Uterus (tissue), 2 donors: Measurements from ENCODE around the gene EPM2A.

Source experiments
- POLR2A ChIP-seq, 2 donors: fragments of 450-650 bp; IDR thresholded peaks; one replicate each; pipeline ENCODE4 v1.6.1; 2016; ENCODE audit warnings: antibody characterized with exemption in 2 of 2, mild to moderate bottlenecking in 1 of 2, moderate library complexity in 1 of 2
- TF ChIP-seq, protein P1 (sequence below), 4 experiments: fragments of 200-600 bp in 2 of 4; fragments of 450-650 bp in 2 of 4; sonication (generic) in 2 of 4; IDR thresholded peaks; one replicate each; pipeline ENCODE4 v1.5.1; 2016 to 2019; ENCODE audit warnings: antibody characterized with exemption in 4 of 4, mild to moderate bottlenecking in 2 of 4, moderate library complexity in 1 of 4

DNA sequence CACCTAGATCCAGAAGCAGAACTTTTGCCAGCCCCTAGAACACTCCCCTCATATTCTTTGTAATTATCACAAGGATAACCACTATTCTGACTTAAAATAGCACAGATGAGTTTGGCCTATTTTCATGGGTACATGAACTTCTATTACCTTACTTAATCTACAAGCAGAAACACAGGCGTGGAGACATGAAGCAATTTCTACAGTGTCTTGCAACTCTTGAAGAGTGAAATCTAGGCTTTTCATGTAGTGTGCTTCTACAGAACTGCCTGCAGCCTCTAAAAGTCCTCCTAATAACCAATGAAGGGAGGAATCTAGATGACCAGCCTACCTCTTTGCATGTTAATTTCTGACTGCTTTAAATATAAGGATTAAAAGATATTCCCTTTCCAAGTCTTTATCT is 82.7 kb downstream of the EPM2A start:
- TF ChIP-seq, protein P1, sequence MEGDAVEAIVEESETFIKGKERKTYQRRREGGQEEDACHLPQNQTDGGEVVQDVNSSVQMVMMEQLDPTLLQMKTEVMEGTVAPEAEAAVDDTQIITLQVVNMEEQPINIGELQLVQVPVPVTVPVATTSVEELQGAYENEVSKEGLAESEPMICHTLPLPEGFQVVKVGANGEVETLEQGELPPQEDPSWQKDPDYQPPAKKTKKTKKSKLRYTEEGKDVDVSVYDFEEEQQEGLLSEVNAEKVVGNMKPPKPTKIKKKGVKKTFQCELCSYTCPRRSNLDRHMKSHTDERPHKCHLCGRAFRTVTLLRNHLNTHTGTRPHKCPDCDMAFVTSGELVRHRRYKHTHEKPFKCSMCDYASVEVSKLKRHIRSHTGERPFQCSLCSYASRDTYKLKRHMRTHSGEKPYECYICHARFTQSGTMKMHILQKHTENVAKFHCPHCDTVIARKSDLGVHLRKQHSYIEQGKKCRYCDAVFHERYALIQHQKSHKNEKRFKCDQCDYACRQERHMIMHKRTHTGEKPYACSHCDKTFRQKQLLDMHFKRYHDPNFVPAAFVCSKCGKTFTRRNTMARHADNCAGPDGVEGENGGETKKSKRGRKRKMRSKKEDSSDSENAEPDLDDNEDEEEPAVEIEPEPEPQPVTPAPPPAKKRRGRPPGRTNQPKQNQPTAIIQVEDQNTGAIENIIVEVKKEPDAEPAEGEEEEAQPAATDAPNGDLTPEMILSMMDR (IDR thresholded peaks at IDR 0.05): no peak
- no peak for TF ChIP-seq POLR2A (IDR thresholded peaks at IDR 0.05)
